KMS-11 (cell line): ENCODE results near the gene GBX1.

Experiments used
- H2AFZ ChIP-seq: fragments of 200-600 bp; sonication (generic); 2 replicates; pipeline ENCODE4 v1.6.1; 2016; ENCODE audit warnings: antibody characterized with exemption, mixed run types, low read depth
- H3K27ac ChIP-seq: fragments of 200-600 bp; sonication (generic); 2 replicates; pipeline ENCODE4 v1.6.1; 2016; ENCODE audit warnings: mild to moderate bottlenecking, mixed run types
- H3K27me3 ChIP-seq: fragments of 200-600 bp; sonication (generic); 2 replicates; pipeline ENCODE4 v1.6.1; 2017; ENCODE audit warnings: mild to moderate bottlenecking, low read depth, mixed run types, moderate library complexity; ENCODE audit not compliant: insufficient read depth
- H3K36me3 ChIP-seq: fragments of 200-600 bp; sonication (generic); 2 replicates; pipeline ENCODE4 v1.6.1; 2017; ENCODE audit warnings: mild to moderate bottlenecking, mixed run types; ENCODE audit not compliant: insufficient read depth
- H3K4me1 ChIP-seq: fragments of 200-600 bp; sonication (generic); 2 replicates; pipeline ENCODE4 v1.6.1; 2016; ENCODE audit warnings: mild to moderate bottlenecking, low read depth, mixed run types; ENCODE audit not compliant: poor library complexity, severe bottlenecking
- H3K4me2 ChIP-seq: fragments of 200-600 bp; sonication (generic); 2 replicates; pipeline ENCODE4 v1.7.0; 2016; ENCODE audit warnings: mild to moderate bottlenecking, mixed run types
- H3K4me3 ChIP-seq: fragments of 200-600 bp; sonication (generic); IDR thresholded peaks from 2 replicates; pipeline ENCODE4 v1.6.1; 2017; ENCODE audit warnings: low read depth, low read length, mixed read lengths; ENCODE audit not compliant: insufficient read depth
- H3K79me2 ChIP-seq: fragments of 200-600 bp; sonication (generic); 2 replicates; pipeline ENCODE4 v1.6.1; 2016; ENCODE audit warnings: low read depth, mixed run types; ENCODE audit not compliant: insufficient read depth
- H3K9ac ChIP-seq: fragments of 200-600 bp; sonication (generic); 2 replicates; pipeline ENCODE4 v1.6.1; 2016; ENCODE audit warnings: mild to moderate bottlenecking, mixed run types
- H4K20me1 ChIP-seq: fragments of 200-600 bp; sonication (generic); 2 replicates; pipeline ENCODE4 v1.6.1; 2016; ENCODE audit warnings: mild to moderate bottlenecking, mixed run types; ENCODE audit not compliant: insufficient read depth
- TF ChIP-seq, protein P1 (sequence below): fragments of 200-600 bp; sonication (generic); conservative IDR thresholded peaks from 2 replicates; pipeline ENCODE4 v1.6.1; 2017; ENCODE audit warnings: low read depth, mild to moderate bottlenecking, antibody characterized with exemption, low read length, moderate library complexity, mixed read lengths

GBX1 gene

GRCh38 chr7:151116603-151117440 is 50.7 kb downstream of the GBX1 start:
- Histone ChIP-seq H4K20me1 (peaks cover 2% of the 10 kb centered on the region; the same call in 1 of the 2 replicates), H3K4me2 (no peak overlapping the region), H3K4me3 (no peak overlapping the region), H2AFZ (no peak overlapping the region), H3K79me2 (peaks cover 16% of the 10 kb centered on the region; the same call in 1 of the 2 replicates), H3K36me3 (peaks cover 5% of the 10 kb centered on the region; the same call in 1 of the 2 replicates), H3K4me1 (no peaks in the 10 kb centered on the region), H3K9ac (no peak overlapping the region), H3K27ac (no peak overlapping the region), H3K27me3 (no peaks in the 10 kb centered on the region)
- TF ChIP-seq, protein P1, sequence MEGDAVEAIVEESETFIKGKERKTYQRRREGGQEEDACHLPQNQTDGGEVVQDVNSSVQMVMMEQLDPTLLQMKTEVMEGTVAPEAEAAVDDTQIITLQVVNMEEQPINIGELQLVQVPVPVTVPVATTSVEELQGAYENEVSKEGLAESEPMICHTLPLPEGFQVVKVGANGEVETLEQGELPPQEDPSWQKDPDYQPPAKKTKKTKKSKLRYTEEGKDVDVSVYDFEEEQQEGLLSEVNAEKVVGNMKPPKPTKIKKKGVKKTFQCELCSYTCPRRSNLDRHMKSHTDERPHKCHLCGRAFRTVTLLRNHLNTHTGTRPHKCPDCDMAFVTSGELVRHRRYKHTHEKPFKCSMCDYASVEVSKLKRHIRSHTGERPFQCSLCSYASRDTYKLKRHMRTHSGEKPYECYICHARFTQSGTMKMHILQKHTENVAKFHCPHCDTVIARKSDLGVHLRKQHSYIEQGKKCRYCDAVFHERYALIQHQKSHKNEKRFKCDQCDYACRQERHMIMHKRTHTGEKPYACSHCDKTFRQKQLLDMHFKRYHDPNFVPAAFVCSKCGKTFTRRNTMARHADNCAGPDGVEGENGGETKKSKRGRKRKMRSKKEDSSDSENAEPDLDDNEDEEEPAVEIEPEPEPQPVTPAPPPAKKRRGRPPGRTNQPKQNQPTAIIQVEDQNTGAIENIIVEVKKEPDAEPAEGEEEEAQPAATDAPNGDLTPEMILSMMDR, result no peak

DNA sequence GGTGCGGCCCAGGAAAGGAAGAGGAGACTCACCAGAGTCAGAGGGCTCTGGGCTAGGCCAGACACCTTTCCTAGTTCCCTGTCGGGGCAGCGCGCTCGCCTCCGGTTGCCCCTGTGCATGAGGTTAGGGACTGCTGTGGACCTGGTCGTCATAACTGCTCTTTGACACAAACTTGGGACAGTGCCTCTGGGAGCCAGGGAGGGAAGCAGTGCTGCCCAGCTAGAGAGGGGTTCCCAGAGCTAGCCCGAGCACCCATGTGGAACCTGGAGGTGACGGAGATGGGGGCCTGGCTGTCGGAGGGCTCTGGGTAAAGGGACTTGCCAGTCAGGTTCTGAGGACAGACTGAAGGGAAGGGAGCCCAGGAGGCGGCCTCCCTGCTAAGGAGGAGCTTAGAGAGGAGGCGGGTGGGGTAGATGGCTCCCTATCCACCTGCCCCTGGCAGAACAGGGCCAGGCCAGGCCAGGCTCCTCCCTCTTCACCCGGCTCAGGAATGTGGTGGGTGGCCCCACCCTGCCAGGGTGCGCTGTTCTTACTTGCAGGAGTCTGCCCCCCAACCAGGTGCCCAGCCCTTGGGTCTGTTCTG is 51.6 kb downstream of the GBX1 start:
- Histone ChIP-seq H3K9ac (no peak overlapping the region), H4K20me1 (peaks cover 7% of the 10 kb centered on the region; the same call in 1 of the 2 replicates), H3K36me3 (peaks cover 5% of the 10 kb centered on the region; the same call in 1 of the 2 replicates), H3K4me1 (peaks cover 4% of the 10 kb centered on the region), H3K4me3 (no peak overlapping the region), H2AFZ (no peak overlapping the region), H3K4me2 (no peak overlapping the region), H3K27ac (no peak overlapping the region), H3K79me2 (peaks cover 23% of the 10 kb centered on the region; the same call in 1 of the 2 replicates), H3K27me3 (no peaks in the 10 kb centered on the region)
- TF ChIP-seq, protein P1, result no peak

DNA sequence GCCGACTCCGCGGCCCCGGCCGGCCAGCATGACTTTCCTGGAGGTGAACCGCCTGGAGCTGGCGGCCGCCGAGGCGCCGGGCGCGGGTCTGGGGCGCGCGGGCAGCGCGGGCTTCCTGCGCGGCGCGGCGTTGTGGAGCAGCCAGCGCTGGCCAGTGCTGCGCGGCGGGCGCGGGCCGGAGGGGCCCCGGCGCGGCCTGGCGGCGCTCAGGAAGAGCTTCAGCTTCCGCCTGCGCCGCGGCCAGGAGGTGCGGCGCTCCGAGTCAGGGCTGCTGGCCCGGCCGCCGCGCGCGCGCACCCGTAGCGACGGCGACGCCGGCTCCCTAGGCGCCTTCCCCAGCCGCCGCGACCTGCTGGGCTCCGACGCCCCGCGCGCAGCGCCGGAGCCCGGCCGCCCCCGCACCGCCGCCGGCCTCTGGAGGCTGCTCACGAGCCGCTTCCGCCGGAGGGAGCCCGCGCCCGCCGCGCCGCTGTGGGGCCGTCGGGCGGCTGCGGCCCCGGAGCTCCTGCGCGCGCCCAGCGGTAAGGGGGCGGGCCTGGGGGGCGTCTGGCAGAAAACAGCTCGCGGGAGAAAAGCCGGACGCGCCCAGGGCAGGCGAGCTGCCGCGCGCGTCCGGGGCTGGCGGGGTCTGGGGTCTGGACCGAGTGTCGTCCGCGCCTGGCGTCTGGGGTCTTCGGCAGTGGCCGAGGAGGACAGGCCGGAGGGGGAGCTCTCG is 52.2 kb downstream of the GBX1 start:
- Histone ChIP-seq H3K4me1 (peaks cover 9% of the 10 kb centered on the region), H3K4me3 (no peak overlapping the region), H4K20me1 (peaks cover 13% of the 10 kb centered on the region; the same call in 1 of the 2 replicates), H3K4me2 (no peak overlapping the region), H3K36me3 (peaks cover under 1% of the 10 kb centered on the region; the same call in 1 of the 2 replicates), H3K9ac (no peak overlapping the region), H3K79me2 (peaks cover 23% of the 10 kb centered on the region; the same call in 1 of the 2 replicates), H3K27ac (no peak overlapping the region), H3K27me3 (no peaks in the 10 kb centered on the region), H2AFZ (no peak overlapping the region)
- TF ChIP-seq, protein P1, result no peak

- Histone ChIP-seq H3K4me2 (no peak overlapping the region), H3K27ac (no peak overlapping the region), H4K20me1 (peaks cover 20% of the 10 kb centered on the region; the same call in 1 of the 2 replicates), H3K79me2 (peaks cover 23% of the 10 kb centered on the region; the same call in 1 of the 2 replicates), H3K9ac (no peak overlapping the region), H3K4me1 (peaks cover 9% of the 10 kb centered on the region), H3K27me3 (no peaks in the 10 kb centered on the region), H3K36me3 (no peaks in the 10 kb centered on the region; the same call in 1 of the 2 replicates), H2AFZ (no peak overlapping the region), H3K4me3 (no peak overlapping the region)
- TF ChIP-seq, protein P1, result no peak
Observed at GRCh38 chr7:151114151-151115090, 53.1 kb downstream of the GBX1 start.
